K562 (cell line): ENCODE measurements around the gene OOSP4A. TPM values are rescaled to one million over a fixed set of nuclear protein-coding genes. Genes with fewer than 3 reads are reported as not detected.

Experiments used
- ATAC-seq: fragments of 200-7000 bp; cut with Tn5 transposase; 3 replicates; pipeline ENCODE4 v1.9.1; 2020; ENCODE audit warnings: moderate library complexity
- BruUV-seq: library from RNA; stranded (reverse); fragments of 400-500 nt; replicated peaks from 2 replicates; lab custom pipeline; 2021; lab: Mats Ljungman, UMichigan
- CTCF ChIA-PET: fragments of 300-600 bp; formaldehyde crosslinking; extraction: SDS; loops from one replicate; lab custom pipeline; 2021; ENCODE audit warnings: low intra/inter-chr PET ratio; lab: Yijun Ruan, JAX
- POLR2A ChIA-PET: fragments of 300-600, 350-650 bp; sonication (Branson Sonifier 250); formaldehyde crosslinking; extraction: SDS; loops from one replicate; lab custom pipeline; 2021; ENCODE audit warnings: antibody characterized with exemption, inconsistent platforms; lab: Yijun Ruan, JAX
- DNase-seq, 4 experiments: peaks; one replicate each; pipeline versions ENCODE4 v3.0.0 to v3.0.0-alpha.2; 2011 to 2018; ENCODE audit warnings: low spot score in 3 of 4, mixed read lengths in 3 of 4; ENCODE audit errors: extremely low read depth in 1 of 4
- FAIRE-seq: peaks from 2 replicates; lab custom pipeline; 2011; peaks lifted over from hg19 to GRCh38; lab: Jason Lieb, UNC
- H2AFZ ChIP-seq: 2 replicates; pipeline ENCODE4 v1.6.0; 2011; ENCODE audit warnings: low read depth, low read length, control low read depth, inconsistent platforms
- H3K27ac ChIP-seq: fragments of 200-600 bp; 3 replicates; pipeline ENCODE4 v1.8.0; 2011; ENCODE audit warnings: low read depth, mild to moderate bottlenecking, control low read depth, inconsistent platforms, low read length, moderate library complexity, mixed read lengths; ENCODE audit errors: extremely low read depth
- H3K27me3 ChIP-seq, 2 experiments: fragments of 300-600 bp in 1 of 2; 2 replicates in 1 of 2; 3 replicates in 1 of 2; pipeline versions ENCODE4 v1.6.0 to v1.8.0; 2011; ENCODE audit warnings: inconsistent platforms in 2 of 2, low read length in 2 of 2, mild to moderate bottlenecking in 1 of 2, mixed read lengths in 1 of 2, moderate library complexity in 1 of 2; ENCODE audit not compliant: control insufficient read depth in 2 of 2, insufficient read depth in 2 of 2
- H3K36me3 ChIP-seq: fragments of 300-600 bp; 3 replicates; pipeline ENCODE4 v1.8.0; 2011; ENCODE audit warnings: mild to moderate bottlenecking, low read length, inconsistent platforms; ENCODE audit not compliant: control insufficient read depth, insufficient read depth
- H3K4me1 ChIP-seq, 2 experiments: fragments of 200-600 bp in 1 of 2; replicated peaks in 1 of 2; 2 replicates in 1 of 2; 3 replicates in 1 of 2; pipeline versions ENCODE4 v1.5.1 to v1.8.0; 2011; ENCODE audit warnings: inconsistent platforms in 2 of 2, low read length in 2 of 2, mild to moderate bottlenecking in 1 of 2, mixed read lengths in 1 of 2, moderate library complexity in 1 of 2; ENCODE audit not compliant: control insufficient read depth in 2 of 2, insufficient read depth in 2 of 2
- H3K4me2 ChIP-seq: 2 replicates; pipeline ENCODE4 v1.6.1; 2011; ENCODE audit warnings: low read length, control low read depth, inconsistent platforms, mixed read lengths; ENCODE audit not compliant: insufficient read depth
- H3K4me3 ChIP-seq: fragments of 200-600 bp; sonication (generic), shearing (Covaris generic); 2 replicates; pipeline ENCODE4 v1.5.1; 2016; ENCODE audit warnings: control low read depth, inconsistent platforms
- H3K79me2 ChIP-seq: fragments of 200-600 bp; 3 replicates; pipeline ENCODE4 v1.8.0; 2011; ENCODE audit warnings: low read length, inconsistent platforms; ENCODE audit not compliant: control insufficient read depth, insufficient read depth
- H3K9ac ChIP-seq, 2 experiments: 2 replicates each; pipeline versions ENCODE4 v1.6.0 to v1.6.1; 2011; ENCODE audit warnings: low read depth in 2 of 2, low read length in 2 of 2, control low read depth in 1 of 2, inconsistent platforms in 1 of 2, mild to moderate bottlenecking in 1 of 2, mixed read lengths in 1 of 2; ENCODE audit not compliant: insufficient read depth in 1 of 2
- H3K9me1 ChIP-seq: one replicate; pipeline ENCODE4 v1.6.0; 2011; ENCODE audit warnings: inconsistent platforms, mild to moderate bottlenecking, low read length, moderate library complexity; ENCODE audit not compliant: control insufficient read depth, insufficient read depth
- H3K9me3 ChIP-seq: replicated peaks from 2 replicates; pipeline ENCODE4 v1.5.1; 2011; ENCODE audit warnings: low read depth, low read length, inconsistent platforms; ENCODE audit not compliant: control insufficient read depth, insufficient read depth
- H4K20me1 ChIP-seq: replicated peaks from 2 replicates; pipeline ENCODE4 v1.6.1; 2011; ENCODE audit warnings: low read length, inconsistent platforms, mixed read lengths; ENCODE audit not compliant: control insufficient read depth, insufficient read depth
- CBX1 ChIP-seq: sonication (generic); IDR thresholded peaks from 2 replicates; pipeline ENCODE4 v1.6.1; 2016; ENCODE audit warnings: antibody characterized with exemption, low read depth, mild to moderate bottlenecking
- CHCHD3 ChIP-seq: fragments of 250-450 bp; sonication (Bioruptor Pico); IDR thresholded peaks from 2 replicates; pipeline ENCODE4 v2.1.2; 2022; ENCODE audit warnings: mild to moderate bottlenecking
- CREM ChIP-seq: IDR thresholded peaks from 2 replicates; pipeline ENCODE4 v1.6.1; 2014; ENCODE audit warnings: antibody characterized with exemption, low read depth
- ETV5 ChIP-seq: sonication (generic); formaldehyde crosslinking; IDR thresholded peaks from 2 replicates; pipeline ENCODE4 v1.4.0; 2020; ENCODE audit warnings: low read depth, mild to moderate bottlenecking, missing genetic modification reagents
- FOXK1 ChIP-seq: sonication (generic); formaldehyde crosslinking; IDR thresholded peaks from 2 replicates; pipeline ENCODE4 v1.8.0; 2022; ENCODE audit warnings: missing genetic modification reagents, mild to moderate bottlenecking, borderline replicate concordance
- GABPA ChIP-seq: fragments of 200-800 bp; sonication (Bioruptor generic); conservative IDR thresholded peaks from 2 replicates; pipeline ENCODE4 v1.6.1; 2016; ENCODE audit warnings: low read depth, missing genetic modification characterization, missing compliant biosample characterization
- HINFP ChIP-seq: fragments of 450-650 bp; conservative IDR thresholded peaks from 2 replicates; pipeline ENCODE4 v1.6.1; 2016; ENCODE audit warnings: missing genetic modification characterization, low read depth, mild to moderate bottlenecking, control low read depth, missing compliant biosample characterization
- HNRNPH1 ChIP-seq: fragments of 200-400 bp; formaldehyde crosslinking; optimal IDR thresholded peaks from 2 replicates; pipeline ENCODE3; 2017; ENCODE audit warnings: low read depth, mild to moderate bottlenecking, low read length, moderate library complexity
- KDM1A ChIP-seq, 2 experiments: fragments of 450-650 bp; IDR thresholded peaks; 2 replicates each; pipeline ENCODE4 v1.6.1; 2016; ENCODE audit warnings: mild to moderate bottlenecking in 2 of 2
- MAFK ChIP-seq: IDR thresholded peaks from 2 replicates; pipeline ENCODE4 v1.6.1; 2011; ENCODE audit warnings: low read length, improper control_type of control experiment
- POLR2AphosphoS2 ChIP-seq: IDR thresholded peaks from 2 replicates; pipeline ENCODE4 v1.6.1; 2012; ENCODE audit warnings: low read length, improper control_type of control experiment
- PRPF4 ChIP-seq: fragments of 200-400 bp; formaldehyde crosslinking; IDR thresholded peaks from one replicate; pipeline ENCODE4 v1.6.1; 2017; ENCODE audit warnings: low read length, low read depth, mild to moderate bottlenecking; ENCODE audit not compliant: insufficient read depth, poor library complexity, severe bottlenecking
- RBM15 ChIP-seq: fragments of 200-400 bp; formaldehyde crosslinking; IDR thresholded peaks from 2 replicates; pipeline ENCODE4 v1.6.1; 2018; ENCODE audit warnings: mild to moderate bottlenecking, low read length, moderate library complexity; ENCODE audit not compliant: insufficient read depth
- UBTF ChIP-seq, 2 experiments: IDR thresholded peaks; 2 replicates each; pipeline ENCODE4 v1.6.1; 2012; ENCODE audit warnings: improper control_type of control experiment in 2 of 2, low read depth in 2 of 2, low read length in 2 of 2, borderline replicate concordance in 1 of 2
- ZNF584 ChIP-seq: fragments of 200-800 bp; sonication (Bioruptor generic); IDR thresholded peaks from 2 replicates; pipeline ENCODE4 v1.6.1; 2016; ENCODE audit warnings: low read depth, mild to moderate bottlenecking, missing genetic modification characterization, missing compliant biosample characterization
- ZNF707 ChIP-seq: fragments of 250-450 bp; sonication (Bioruptor Pico); conservative IDR thresholded peaks from 2 replicates; pipeline ENCODE4 v1.8.0; 2022; ENCODE audit warnings: inconsistent platforms, mild to moderate bottlenecking, moderate library complexity
- WGBS: fragments of 100-300 bp; shearing (Covaris generic); methylation state at CpG from one replicate; pipeline ENCODE4 v1.1.6; 2016; ENCODE audit warnings: low coverage, mixed read lengths; ENCODE audit not compliant: insufficient coverage; ENCODE audit errors: missing lambda C conversion rate; 5-methylcytosine and 5-hydroxymethylcytosine counted together
- in situ Hi-C: fragments of 300-500 bp; cut with MboI; formaldehyde crosslinking; loops from 4 replicates; pipeline ENCODE4 v1.15.0; 2018; ENCODE audit warnings: inconsistent platforms, mixed read lengths
- intact Hi-C: fragments of 100-400 bp; cut with micrococcal nuclease; formaldehyde crosslinking; loops from 2 replicates; pipeline ENCODE4 v1.14.2; 2022
- polyA plus RNA-seq, 8 experiments: library from polyadenylated mRNA; depleted of rRNA in 4 of 8; stranded (reverse) in 5 of 8; unstranded in 3 of 8; fragments of >200 nt; fragmentation: Nextera tagmentation in 2 of 8; fragmentation: Illumina TruSeq in 1 of 8; extraction: Ambion mirVana in 2 of 8; extraction: Trizol in 1 of 8; gene quantifications; 2 replicates each; pipeline versions ENCODE4 v1.2.1 to v1.2.3, GENCODE V29; 2011 to 2014; ENCODE audit warnings: inconsistent platforms in 1 of 8, missing spikeins in 1 of 8
- total RNA-seq, 7 experiments: library from RNA; depleted of rRNA in 6 of 7; stranded (reverse); fragments of >200 nt in 6 of 7; fragmentation: Illumina TruSeq in 2 of 7; extraction: Trizol in 2 of 7; gene quantifications; 2 replicates each; pipeline versions ENCODE4 v1.2.1 to v1.2.3, GENCODE V29; 2011 to 2021; ENCODE audit warnings: low replicate concordance in 1 of 7

OOSP4A gene
- total and polyA plus RNA-seq, 9 of the 15 experiments (the other 6 are each of a cell fraction or from before 2014, with no cell fraction given): 0.40 to 2.4 (median 0.74) TPM; not detected in 2

DNA sequence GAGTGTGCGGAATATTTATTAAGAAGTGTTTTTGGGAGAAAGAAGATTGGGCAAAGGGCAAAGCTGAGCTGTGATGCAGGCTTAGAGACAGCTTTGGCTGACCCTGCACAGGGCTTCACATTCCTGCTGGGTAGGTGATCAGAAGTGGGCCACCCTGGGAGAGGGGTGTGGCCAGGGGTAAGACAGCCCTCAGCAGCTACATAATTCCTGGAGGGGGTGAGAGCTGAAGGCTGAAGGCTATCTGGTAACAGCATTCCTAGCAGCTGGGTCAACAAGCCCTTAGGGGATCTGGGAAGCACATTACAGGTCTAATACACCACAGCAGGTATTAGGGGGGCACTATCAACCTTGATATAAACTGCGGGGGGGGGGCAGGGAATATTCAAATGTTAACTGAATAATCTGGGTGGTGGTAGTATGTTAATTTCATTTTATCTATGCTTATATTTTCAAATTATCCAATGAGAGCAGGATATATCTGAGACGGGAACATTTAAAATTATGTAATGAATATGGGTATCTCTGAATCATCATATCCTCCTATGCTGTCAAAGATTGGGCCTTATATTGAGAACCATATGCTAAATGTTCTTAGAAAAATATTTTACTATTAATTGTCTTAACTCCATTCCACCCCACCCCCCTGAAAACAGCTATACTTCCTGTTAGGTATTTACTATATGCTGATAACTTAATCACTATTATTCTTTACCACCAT lies 19.7 kb upstream of the OOSP4A start:
- ChIA-PET POLR2A (interaction anchor here (0.6 kb wide), 1 partner anchor 781 kb away, joined by 3 read pairs; no protein-coding TSS in a partner anchor), CTCF (no interaction called here)
- H4K20me1 ChIP-seq: no peaks in the 10 kb centered on the region
- ATAC-seq (peak; percentile 74), DNase-seq (peak in 3 of 4 experiments; percentile 16 to 18 (median 16)), FAIRE-seq (no peak)
- no peaks in the 10 kb centered on the region for H3K79me2 ChIP-seq
- BruUV-seq: no TSS peak
- WGBS: 83% methylated on average over 2 of the region's 3 CpGs
- TF ChIP-seq HNRNPH1 (no peak), HINFP (no peak), KDM1A (IDR thresholded peaks at IDR 0.05) (no peak), CREM (no peak), ETV5 (CRISPR knock-in tag) (no peak), GABPA (tag) (no peak), POLR2AphosphoS2 (no peak), ZNF707 (no peak), RBM15 (no peak), ZNF584 (no peak), PRPF4 (no peak), MAFK (no peak), CHCHD3 (CRISPR knock-in tag) (no peak), UBTF (IDR thresholded peaks at IDR 0.05; ENCODE audit: borderline replicate concordance in 1 of 2, low read depth in 2 of 2, low read length in 2 of 2) (no peak), CBX1 (no peak), FOXK1 (no peak)
- no peak overlapping the region for H3K9ac ChIP-seq
- in situ Hi-C loops (no loop called here), intact Hi-C loops (no loop called here)
- H3K4me3 ChIP-seq: no peak overlapping the region
- no peaks in the 10 kb centered on the region for H3K9me3 ChIP-seq
- no peaks in the 10 kb centered on the region; a peak in 1 of 5 replicates for H3K4me1 ChIP-seq
- H3K9me1 ChIP-seq: no peaks in the 10 kb centered on the region
- H3K27ac ChIP-seq: no peak overlapping the region
- peak overlapping the region; percentile 34; the same call in 1 of the 2 replicates for H2AFZ ChIP-seq
- no peaks in the 10 kb centered on the region for H3K27me3 ChIP-seq
- H3K4me2 ChIP-seq: no peak overlapping the region
- H3K36me3 ChIP-seq: no peaks in the 10 kb centered on the region
